CD8-positive, alpha-beta memory T cell (primary cell): ENCODE results near the gene LIFR. TPM values are rescaled to one million over a fixed set of nuclear protein-coding genes. Genes with fewer than 3 reads are reported as not detected.
"Not testable (repeated sequence)": the region's sequence is repeated elsewhere in the genome, so short reads cannot be mapped to it uniquely, and the experiment has no call there.

Experiments used
- CTCF ChIA-PET: fragments of 350-600 bp; sonication (Branson Sonifier 250); formaldehyde crosslinking; loops from one replicate; lab custom pipeline; 2021; ENCODE audit warnings: antibody characterized with exemption; lab: Charles Lee
- POLR2A ChIA-PET: fragments of 350-600 bp; sonication (Branson Sonifier 250); formaldehyde crosslinking; loops from one replicate; lab custom pipeline; 2021; ENCODE audit warnings: antibody characterized with exemption; lab: Charles Lee
- DNase-seq, 5 donors: peaks; one replicate each; pipeline versions ENCODE4 v3.0.0 to v3.0.0-alpha.2; 2020 to 2022; ENCODE audit warnings: mixed read lengths in 1 of 5
- H3K27ac ChIP-seq: one replicate; pipeline ENCODE4 v1.7.0; 2013; ENCODE audit warnings: low read depth, mild to moderate bottlenecking, low read length, moderate library complexity
- H3K27me3 ChIP-seq: 2 replicates; pipeline ENCODE4 v1.7.0; 2013; ENCODE audit warnings: low read length, mild to moderate bottlenecking; ENCODE audit not compliant: insufficient read depth, poor library complexity, severe bottlenecking
- H3K36me3 ChIP-seq: 2 replicates; pipeline ENCODE4 v1.7.0; 2013; ENCODE audit warnings: mild to moderate bottlenecking, low read length, moderate library complexity; ENCODE audit not compliant: insufficient read depth
- H3K4me1 ChIP-seq: 2 replicates; pipeline ENCODE4 v1.7.0; 2013; ENCODE audit warnings: mild to moderate bottlenecking, low read length, moderate library complexity; ENCODE audit not compliant: insufficient read depth
- H3K4me3 ChIP-seq: 2 replicates; pipeline ENCODE4 v1.7.0; 2013; ENCODE audit warnings: mild to moderate bottlenecking, low read length
- H3K9me3 ChIP-seq: 2 replicates; pipeline ENCODE4 v1.7.0; 2013; ENCODE audit warnings: mild to moderate bottlenecking, low read length
- H3K27ac Mint-ChIP-seq, 8 donors: one replicate each; pipeline ENCODE4 v1.8.0; 2020 to 2021; ENCODE audit warnings: mixed read lengths in 8 of 8, mild to moderate bottlenecking in 6 of 8, inconsistent platforms in 3 of 8, moderate library complexity in 3 of 8
- H3K27me3 Mint-ChIP-seq, 2 donors: one replicate each; pipeline ENCODE4 v1.8.0; 2020 to 2021; ENCODE audit warnings: mixed read lengths in 2 of 2, mild to moderate bottlenecking in 1 of 2, moderate library complexity in 1 of 2
- H3K36me3 Mint-ChIP-seq, 3 donors: one replicate each; pipeline ENCODE4 v1.8.0; 2020 to 2021; ENCODE audit warnings: mixed read lengths in 3 of 3, inconsistent platforms in 1 of 3, mild to moderate bottlenecking in 1 of 3
- H3K4me1 Mint-ChIP-seq, 3 donors: one replicate each; pipeline ENCODE4 v1.8.0; 2020 to 2021; ENCODE audit warnings: mixed read lengths in 3 of 3, inconsistent platforms in 1 of 3, mild to moderate bottlenecking in 1 of 3
- H3K4me3 Mint-ChIP-seq, 7 donors: one replicate each; pipeline ENCODE4 v1.8.0; 2020 to 2021; ENCODE audit warnings: mixed read lengths in 7 of 7, mild to moderate bottlenecking in 6 of 7, moderate library complexity in 4 of 7, inconsistent platforms in 2 of 7
- H3K9me3 Mint-ChIP-seq, 5 donors: one replicate each; pipeline ENCODE4 v1.8.0; 2020 to 2022; ENCODE audit warnings: mixed read lengths in 5 of 5, mild to moderate bottlenecking in 3 of 5, moderate library complexity in 2 of 5, inconsistent platforms in 1 of 5
- polyA plus RNA-seq: library from polyadenylated mRNA; unstranded; fragments of 300-500 nt; fragmentation: Illumina TruSeq; gene quantifications from one replicate; pipeline ENCODE4 v1.2.3, GENCODE V29; 2021
- total RNA-seq, 2 experiments: library from RNA; stranded (reverse); gene quantifications; one replicate each; pipeline ENCODE4 v1.2.3, GENCODE V29; 2021

LIFR gene
- total and polyA plus RNA-seq, 3 experiments from 2014 or later: not detected

DNA sequence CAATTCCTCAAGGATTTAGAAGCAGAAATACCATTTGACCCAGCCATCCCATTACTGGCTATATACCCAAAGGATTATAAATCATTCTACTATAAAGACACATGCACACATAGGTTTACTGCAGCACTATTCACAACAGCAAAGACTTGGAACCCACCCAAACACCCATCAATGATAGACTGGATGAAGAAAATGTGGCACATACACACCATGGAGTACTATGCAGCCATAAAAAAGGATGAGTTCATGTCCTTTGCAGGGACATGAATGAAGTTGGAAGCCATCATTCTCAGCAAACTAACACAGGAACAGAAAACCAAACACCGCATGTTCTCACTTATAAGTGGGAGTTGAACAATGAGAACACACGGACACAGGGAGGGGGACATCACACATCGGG, 39.8 kb downstream of the LIFR start:
- POLR2A ChIA-PET, H3K27me3 ChIP-seq, CTCF ChIA-PET, H3K27ac ChIP-seq, DNase-seq, H3K4me3 Mint-ChIP-seq, H3K4me1 Mint-ChIP-seq, H3K4me1 ChIP-seq, H3K4me3 ChIP-seq, H3K36me3 ChIP-seq, H3K36me3 Mint-ChIP-seq, H3K9me3 Mint-ChIP-seq, H3K27ac Mint-ChIP-seq, H3K9me3 ChIP-seq: not testable (repeated sequence)
- H3K27me3 Mint-ChIP-seq: peaks cover 11 to 18% of the 10 kb centered on the region in 2 donors

DNA sequence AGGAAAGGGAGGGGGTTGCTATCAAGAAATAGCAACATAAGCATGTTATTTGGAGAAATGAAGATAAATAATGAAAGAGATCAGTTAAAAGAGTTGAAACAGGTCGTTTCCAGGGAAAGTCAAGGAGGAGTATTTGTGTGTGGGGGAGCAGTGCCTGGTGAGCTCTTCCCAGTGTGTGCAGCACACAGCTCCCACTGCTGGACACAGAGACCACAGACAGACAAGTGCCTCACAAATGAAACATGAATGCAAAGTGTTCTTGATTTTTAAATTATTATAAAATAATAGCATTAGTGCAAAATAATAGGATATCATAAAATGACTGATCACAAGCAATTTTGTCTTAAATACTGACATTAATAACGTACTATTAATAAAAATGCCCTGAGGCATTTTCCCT, 40.8 kb downstream of the LIFR start:
- CTCF ChIA-PET: interaction anchor here (0.7 kb wide), 1 partner anchor 17 kb away, joined by 3 read pairs; no protein-coding TSS in a partner anchor
- no peak overlapping the region for H3K4me3 Mint-ChIP-seq
- no peaks in the 10 kb centered on the region for H3K4me1 ChIP-seq
- H3K27ac ChIP-seq: no peak overlapping the region
- no peaks in the 10 kb centered on the region for H3K27me3 ChIP-seq
- H3K27ac Mint-ChIP-seq: no peak overlapping the region
- H3K27me3 Mint-ChIP-seq: peaks cover 4 to 12% of the 10 kb centered on the region in 2 donors
- no peaks in the 10 kb centered on the region for H3K9me3 Mint-ChIP-seq
- DNase-seq: no peak
- no peaks in the 10 kb centered on the region for H3K36me3 ChIP-seq
- H3K4me3 ChIP-seq: no peak overlapping the region
- POLR2A ChIA-PET: no interaction called here
- no peaks in the 10 kb centered on the region for H3K36me3 Mint-ChIP-seq
- no peaks in the 10 kb centered on the region for H3K4me1 Mint-ChIP-seq
- H3K9me3 ChIP-seq: no peaks in the 10 kb centered on the region

DNA sequence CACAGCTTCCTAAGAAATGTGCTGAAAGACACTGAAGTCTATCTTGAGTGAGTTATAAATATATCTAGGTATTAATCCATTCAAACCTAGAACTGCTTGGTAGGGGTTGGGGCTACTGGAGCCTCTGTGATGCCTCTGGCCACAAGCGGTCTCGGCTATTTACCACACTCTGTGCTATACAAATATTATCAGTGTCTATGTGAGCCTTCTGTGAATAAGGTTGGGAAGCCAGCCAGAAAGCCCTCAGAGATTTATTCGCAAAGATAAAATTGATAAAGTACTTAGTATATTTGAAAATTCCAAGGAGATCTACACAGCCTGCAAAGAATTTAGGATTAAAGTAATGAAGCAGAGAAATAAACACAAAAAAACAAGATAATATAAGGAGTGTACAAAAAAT, 41.4 kb downstream of the LIFR start:
- H3K36me3 ChIP-seq: no peaks in the 10 kb centered on the region
- peaks cover 4 to 12% of the 10 kb centered on the region in 2 donors for H3K27me3 Mint-ChIP-seq
- H3K27ac ChIP-seq: no peak overlapping the region
- no peaks in the 10 kb centered on the region for H3K9me3 ChIP-seq
- no peaks in the 10 kb centered on the region for H3K27me3 ChIP-seq
- no peaks in the 10 kb centered on the region for H3K9me3 Mint-ChIP-seq
- H3K4me3 ChIP-seq: no peak overlapping the region
- no peak for DNase-seq
- POLR2A ChIA-PET: no interaction called here
- CTCF ChIA-PET: interaction anchor here (0.7 kb wide), 1 partner anchor 18 kb away, joined by 3 read pairs; no protein-coding TSS in a partner anchor
- no peak overlapping the region for H3K27ac Mint-ChIP-seq
- no peaks in the 10 kb centered on the region for H3K4me1 ChIP-seq
- no peaks in the 10 kb centered on the region for H3K36me3 Mint-ChIP-seq
- no peak overlapping the region for H3K4me3 Mint-ChIP-seq
- no peaks in the 10 kb centered on the region for H3K4me1 Mint-ChIP-seq

DNA sequence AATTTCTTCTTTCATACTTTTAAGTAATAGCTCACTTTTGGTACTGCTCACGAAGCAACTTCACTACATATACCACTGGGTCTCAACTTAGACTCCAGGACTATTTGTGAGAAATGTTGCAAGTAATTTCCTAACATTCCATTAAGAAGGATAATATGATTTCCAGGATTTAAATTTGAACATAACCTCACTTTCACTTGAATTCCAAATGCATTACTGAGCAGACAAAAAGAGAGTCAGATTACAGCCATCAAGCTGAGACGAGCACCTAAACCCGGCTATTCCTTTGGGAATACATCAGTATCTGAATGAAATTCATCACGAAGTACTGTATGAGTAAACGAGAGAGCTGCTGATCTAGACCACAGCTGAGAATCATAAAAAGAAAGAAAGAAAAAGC, 47.3 kb downstream of the LIFR start:
- no peak overlapping the region for H3K4me3 ChIP-seq
- H3K27ac Mint-ChIP-seq: no peak overlapping the region
- H3K27me3 ChIP-seq: no peaks in the 10 kb centered on the region
- POLR2A ChIA-PET: no interaction called here
- peaks cover 6 to 31% of the 10 kb centered on the region in 2 donors for H3K27me3 Mint-ChIP-seq
- no peaks in the 10 kb centered on the region for H3K36me3 Mint-ChIP-seq
- no peak for DNase-seq
- CTCF ChIA-PET: interaction anchor here (1.6 kb wide), 1 partner anchor 14 kb away, joined by 3 read pairs; no protein-coding TSS in a partner anchor
- H3K4me1 Mint-ChIP-seq: no peaks in the 10 kb centered on the region
- no peaks in the 10 kb centered on the region for H3K4me1 ChIP-seq
- no peak overlapping the region for H3K27ac ChIP-seq
- H3K4me3 Mint-ChIP-seq: no peak overlapping the region
- H3K9me3 Mint-ChIP-seq: no peaks in the 10 kb centered on the region
- no peaks in the 10 kb centered on the region for H3K9me3 ChIP-seq
- no peaks in the 10 kb centered on the region for H3K36me3 ChIP-seq

DNA sequence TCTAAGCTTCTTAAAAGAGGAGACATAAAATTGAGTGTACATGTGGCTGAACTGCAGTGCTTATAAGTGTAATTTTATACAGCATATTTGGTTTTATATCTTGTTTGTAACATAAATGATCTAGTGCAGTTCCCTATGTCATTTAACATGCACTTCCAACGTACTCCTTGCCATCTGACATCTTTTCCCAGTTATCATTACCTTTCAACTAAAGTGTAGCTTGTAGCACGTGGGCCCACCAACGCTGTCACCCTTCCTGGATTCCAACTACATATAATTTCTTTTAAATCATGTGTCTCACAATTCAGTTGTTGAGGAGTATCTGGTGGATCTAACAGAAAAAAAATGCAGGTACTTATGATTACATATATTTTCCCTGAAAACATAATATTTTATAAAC, 50.1 kb downstream of the LIFR start:
- POLR2A ChIA-PET: no interaction called here
- CTCF ChIA-PET: no interaction called here
- Mint-ChIP-seq H3K36me3 (no peaks in the 10 kb centered on the region), H3K4me3 (no peak overlapping the region), H3K27ac (no peak overlapping the region), H3K27me3 (peaks cover 4 to 27% of the 10 kb centered on the region in 2 donors), H3K9me3 (no peaks in the 10 kb centered on the region), H3K4me1 (no peaks in the 10 kb centered on the region)
- Histone ChIP-seq H3K27ac (no peak overlapping the region), H3K36me3 (no peaks in the 10 kb centered on the region), H3K4me1 (no peaks in the 10 kb centered on the region), H3K9me3 (no peaks in the 10 kb centered on the region), H3K27me3 (peaks cover 3% of the 10 kb centered on the region), H3K4me3 (no peak overlapping the region)
- no peak for DNase-seq

DNA sequence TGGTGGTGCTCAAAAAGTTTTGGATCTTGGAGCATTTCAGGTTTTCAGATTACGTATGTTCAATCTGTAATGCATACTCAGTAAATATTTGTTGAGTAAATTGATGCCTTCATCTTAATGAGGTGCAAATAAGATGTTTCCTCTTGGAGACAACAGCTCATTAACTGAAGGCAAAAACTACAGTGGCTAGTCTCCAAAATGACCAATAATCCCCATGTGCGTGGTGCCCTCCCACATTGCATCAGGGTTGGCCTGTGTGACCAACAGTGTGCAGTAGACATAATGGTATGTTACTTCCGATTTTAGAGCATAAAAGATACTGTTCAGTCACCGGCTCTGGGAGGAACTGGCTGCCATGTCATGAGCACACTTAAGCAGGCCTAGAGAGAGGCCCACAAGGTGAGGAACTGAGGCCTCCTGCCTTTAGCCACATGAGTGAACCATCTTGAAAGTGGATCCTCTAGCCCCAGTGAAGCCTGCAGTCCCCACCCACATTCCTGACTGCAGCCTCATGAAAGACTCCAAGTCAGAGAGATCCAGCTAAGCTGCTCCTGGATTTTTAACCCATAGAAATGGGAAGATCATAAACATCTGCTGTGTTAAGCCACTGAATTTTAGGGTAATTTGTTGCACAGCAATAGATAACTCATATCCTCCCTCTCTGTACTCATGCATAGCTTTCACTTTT, 55.7 kb downstream of the LIFR start:
- H3K4me1 Mint-ChIP-seq: no peaks in the 10 kb centered on the region
- H3K4me1 ChIP-seq: no peaks in the 10 kb centered on the region
- no peaks in the 10 kb centered on the region for H3K36me3 ChIP-seq
- peaks cover 0 to 10% of the 10 kb centered on the region in 2 donors for H3K27me3 Mint-ChIP-seq
- no peak overlapping the region for H3K27ac ChIP-seq
- no peak overlapping the region for H3K27ac Mint-ChIP-seq
- no peaks in the 10 kb centered on the region for H3K9me3 Mint-ChIP-seq
- ChIA-PET CTCF (no interaction called here), POLR2A (no interaction called here)
- no peak for DNase-seq
- no peaks in the 10 kb centered on the region for H3K36me3 Mint-ChIP-seq
- no peaks in the 10 kb centered on the region for H3K9me3 ChIP-seq
- H3K4me3 Mint-ChIP-seq: no peak overlapping the region
- peaks cover 3% of the 10 kb centered on the region for H3K27me3 ChIP-seq
- no peak overlapping the region for H3K4me3 ChIP-seq

DNA sequence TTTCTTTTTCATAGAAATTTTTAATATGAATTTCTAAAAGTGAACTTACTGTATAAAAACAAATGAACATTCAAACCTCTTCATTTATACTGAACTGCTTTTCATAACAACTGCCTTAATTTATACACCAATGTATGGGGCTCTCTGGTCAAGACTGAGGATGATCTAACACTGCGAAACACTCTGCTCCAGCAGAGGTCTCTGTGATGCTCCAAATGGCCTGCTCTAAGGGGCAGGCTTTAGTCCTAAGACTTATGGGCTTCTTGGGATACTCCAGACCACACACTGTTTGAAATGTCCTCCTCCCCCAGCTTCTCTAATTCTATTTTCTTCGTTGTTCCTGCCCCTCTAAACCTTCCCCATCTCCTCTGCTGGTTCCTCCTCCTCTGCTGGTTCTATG, 58.5 kb downstream of the LIFR start:
- Histone ChIP-seq H3K4me3 (no peak overlapping the region), H3K36me3 (no peaks in the 10 kb centered on the region), H3K27ac (no peak overlapping the region), H3K9me3 (no peaks in the 10 kb centered on the region), H3K4me1 (no peaks in the 10 kb centered on the region), H3K27me3 (peaks cover 2% of the 10 kb centered on the region)
- no peaks in the 10 kb centered on the region for H3K36me3 Mint-ChIP-seq
- no peaks in the 10 kb centered on the region for H3K4me1 Mint-ChIP-seq
- no peak overlapping the region for H3K4me3 Mint-ChIP-seq
- DNase-seq: no peak
- ChIA-PET CTCF (no interaction called here), POLR2A (no interaction called here)
- H3K27me3 Mint-ChIP-seq: peaks cover 3 to 13% of the 10 kb centered on the region in 2 donors
- H3K9me3 Mint-ChIP-seq: no peaks in the 10 kb centered on the region
- H3K27ac Mint-ChIP-seq: no peak overlapping the region

DNA sequence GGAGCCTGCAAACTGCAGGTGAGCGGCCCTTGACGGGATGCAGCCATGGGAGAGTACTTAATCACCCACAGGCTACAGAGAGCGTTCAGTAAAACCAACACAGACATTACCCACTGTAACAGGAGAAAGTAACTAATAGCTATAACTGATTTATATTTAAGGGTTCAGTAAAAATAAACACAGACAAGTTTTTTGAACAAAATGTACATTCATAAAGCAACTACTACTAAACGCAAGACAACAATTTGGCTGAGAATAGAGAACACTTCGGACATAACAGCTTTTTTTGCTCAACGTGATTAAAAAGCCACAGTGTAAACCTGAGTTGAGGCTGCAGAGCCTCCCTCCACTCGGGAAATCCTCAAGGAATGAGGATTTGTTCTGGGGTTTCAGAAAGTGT, 61.7 kb downstream of the LIFR start:
- Histone ChIP-seq H3K27me3 (no peaks in the 10 kb centered on the region), H3K36me3 (no peaks in the 10 kb centered on the region), H3K27ac (no peak overlapping the region), H3K9me3 (no peaks in the 10 kb centered on the region), H3K4me3 (no peak overlapping the region), H3K4me1 (no peaks in the 10 kb centered on the region)
- no peak overlapping the region for H3K27ac Mint-ChIP-seq
- H3K9me3 Mint-ChIP-seq: no peaks in the 10 kb centered on the region
- POLR2A ChIA-PET: no interaction called here
- H3K36me3 Mint-ChIP-seq: no peaks in the 10 kb centered on the region
- H3K27me3 Mint-ChIP-seq: peaks cover 8 to 32% of the 10 kb centered on the region in 2 donors
- no peak overlapping the region for H3K4me3 Mint-ChIP-seq
- CTCF ChIA-PET: interaction anchor here (1.0 kb wide), 1 partner anchor 14 kb away, joined by 3 read pairs; no protein-coding TSS in a partner anchor
- H3K4me1 Mint-ChIP-seq: no peaks in the 10 kb centered on the region
- DNase-seq: no peak
